Breast epithelium (tissue), 3 donors: Measurements from ENCODE around the gene KCNG2.
"Not testable (repeated sequence)": the region's sequence is repeated elsewhere in the genome, so short reads cannot be mapped to it uniquely, and the experiment has no call there.

ENCODE experiments used
- POLR2A ChIP-seq: fragments of 450-650 bp; IDR thresholded peaks from one replicate; pipeline ENCODE4 v1.6.1; 2016; ENCODE audit warnings: antibody characterized with exemption, mild to moderate bottlenecking, moderate library complexity
- POLR2AphosphoS5 ChIP-seq, 3 donors: sonication (generic); formaldehyde crosslinking; IDR thresholded peaks; one replicate each; pipeline ENCODE4 v1.6.1; 2017; ENCODE audit warnings: antibody characterized with exemption in 3 of 3
- TF ChIP-seq, protein P1 (sequence below), 3 donors: fragments of 450-650 bp; IDR thresholded peaks; one replicate each; pipeline ENCODE4 v1.5.1; 2016 to 2017; ENCODE audit warnings: antibody characterized with exemption in 3 of 3, mild to moderate bottlenecking in 3 of 3, moderate library complexity in 3 of 3

DNA sequence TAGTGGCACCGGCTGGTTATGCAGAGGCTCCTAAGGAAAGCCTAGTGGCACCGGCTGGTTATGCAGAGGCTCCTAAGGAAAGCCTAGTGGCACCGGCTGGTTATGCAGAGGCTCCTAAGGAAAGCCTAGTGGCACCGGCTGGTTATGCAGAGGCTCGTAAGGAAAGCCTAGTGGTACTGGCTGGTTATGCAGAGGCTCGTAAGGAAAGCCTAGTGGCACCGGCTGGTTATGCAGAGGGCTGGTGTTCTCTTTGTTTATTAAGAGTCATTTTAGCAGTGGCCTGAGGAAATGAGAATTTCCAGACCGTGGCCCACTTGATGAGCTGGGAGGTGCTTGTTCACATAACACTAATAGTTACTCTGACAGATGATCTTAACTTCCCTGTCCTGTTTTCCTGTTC lies 44.8 kb upstream of the KCNG2 start:
- TF ChIP-seq, protein P1, sequence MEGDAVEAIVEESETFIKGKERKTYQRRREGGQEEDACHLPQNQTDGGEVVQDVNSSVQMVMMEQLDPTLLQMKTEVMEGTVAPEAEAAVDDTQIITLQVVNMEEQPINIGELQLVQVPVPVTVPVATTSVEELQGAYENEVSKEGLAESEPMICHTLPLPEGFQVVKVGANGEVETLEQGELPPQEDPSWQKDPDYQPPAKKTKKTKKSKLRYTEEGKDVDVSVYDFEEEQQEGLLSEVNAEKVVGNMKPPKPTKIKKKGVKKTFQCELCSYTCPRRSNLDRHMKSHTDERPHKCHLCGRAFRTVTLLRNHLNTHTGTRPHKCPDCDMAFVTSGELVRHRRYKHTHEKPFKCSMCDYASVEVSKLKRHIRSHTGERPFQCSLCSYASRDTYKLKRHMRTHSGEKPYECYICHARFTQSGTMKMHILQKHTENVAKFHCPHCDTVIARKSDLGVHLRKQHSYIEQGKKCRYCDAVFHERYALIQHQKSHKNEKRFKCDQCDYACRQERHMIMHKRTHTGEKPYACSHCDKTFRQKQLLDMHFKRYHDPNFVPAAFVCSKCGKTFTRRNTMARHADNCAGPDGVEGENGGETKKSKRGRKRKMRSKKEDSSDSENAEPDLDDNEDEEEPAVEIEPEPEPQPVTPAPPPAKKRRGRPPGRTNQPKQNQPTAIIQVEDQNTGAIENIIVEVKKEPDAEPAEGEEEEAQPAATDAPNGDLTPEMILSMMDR (IDR thresholded peaks at IDR 0.05), result not testable (repeated sequence)
- not testable (repeated sequence) for TF ChIP-seq POLR2A; POLR2AphosphoS5 (IDR thresholded peaks at IDR 0.05)
